ENCODE data around the gene INAFM2. TPM values are rescaled to one million over a fixed set of nuclear protein-coding genes. Genes with fewer than 3 reads are reported as not detected.
A peak's percentile ranks its signal among the peaks of the same experiment; 100 is the strongest.

INAFM2 gene
- total RNA-seq, 4 donors from 2014 or later: 13.8 to 25.9 (median 20.5) TPM

DNA sequence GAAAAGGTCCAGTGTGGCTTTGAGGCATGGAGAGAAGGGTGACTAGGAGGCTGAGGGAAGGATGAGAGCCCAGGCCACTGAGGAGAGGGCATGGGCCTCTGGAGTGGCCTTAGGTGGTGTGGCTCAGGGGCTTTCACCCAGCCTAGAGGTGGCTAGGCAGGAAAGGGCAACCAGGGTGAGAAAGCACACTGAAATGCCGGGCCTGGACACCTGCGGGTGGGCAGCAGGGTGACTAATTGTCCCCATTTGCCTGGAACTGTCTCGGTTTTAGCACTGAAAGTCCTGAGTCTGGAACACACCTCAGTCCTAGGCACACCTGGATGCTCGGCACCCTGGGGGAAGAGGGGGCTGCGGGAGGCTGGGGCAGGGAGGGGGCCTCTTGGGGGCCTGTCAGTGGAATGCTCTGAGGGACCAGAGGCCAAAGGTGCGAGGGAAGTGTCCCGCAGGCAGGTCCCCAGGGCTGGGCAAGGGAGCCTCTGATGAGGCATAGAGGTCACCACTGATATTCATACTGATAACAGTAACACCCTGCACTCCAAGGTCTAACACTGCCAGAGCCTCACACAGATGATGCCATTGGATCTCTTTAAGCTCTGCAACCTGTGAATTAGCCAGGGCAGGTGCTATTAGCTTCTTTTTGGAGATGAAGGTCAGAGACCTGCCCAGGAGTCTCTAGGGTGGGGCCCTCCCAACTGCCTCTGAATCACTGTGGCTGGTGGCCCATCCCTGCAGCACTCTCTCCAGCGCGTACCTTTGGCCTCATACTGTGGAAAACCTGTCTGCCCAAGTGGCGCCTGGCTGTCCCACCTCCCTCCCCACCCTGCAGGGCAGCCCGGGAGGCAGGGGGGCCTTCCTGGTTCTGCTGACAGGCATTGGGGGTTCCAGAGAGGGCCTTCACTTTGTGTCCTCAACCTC is 24.3 kb downstream of the INAFM2 start:
- Histone ChIP-seq H3K4me1 (peaks cover 0 to 42% (median 7%) of the 10 kb centered on the region in 4 donors), H3K27me3 (no peaks in the 10 kb centered on the region), H3K27ac (peak overlapping the region in 1 of 4 donors; percentile 81), H3K4me3 (no peak overlapping the region), H3K36me3 (no peaks in the 10 kb centered on the region), H3K9me3 (no peaks in the 10 kb centered on the region)
- no peak for DNase-seq (ENCODE audit: low spot score in 2 of 2)
- TF ChIP-seq CTCF (IDR thresholded peaks at IDR 0.05) (no peak), EP300 (IDR thresholded peaks at IDR 0.05) (no peak), POLR2A (IDR thresholded peaks at IDR 0.05) (no peak)
- 89 to 93% methylated on average over 11 of the region's 11 CpGs for WGBS, 2 donors

DNA sequence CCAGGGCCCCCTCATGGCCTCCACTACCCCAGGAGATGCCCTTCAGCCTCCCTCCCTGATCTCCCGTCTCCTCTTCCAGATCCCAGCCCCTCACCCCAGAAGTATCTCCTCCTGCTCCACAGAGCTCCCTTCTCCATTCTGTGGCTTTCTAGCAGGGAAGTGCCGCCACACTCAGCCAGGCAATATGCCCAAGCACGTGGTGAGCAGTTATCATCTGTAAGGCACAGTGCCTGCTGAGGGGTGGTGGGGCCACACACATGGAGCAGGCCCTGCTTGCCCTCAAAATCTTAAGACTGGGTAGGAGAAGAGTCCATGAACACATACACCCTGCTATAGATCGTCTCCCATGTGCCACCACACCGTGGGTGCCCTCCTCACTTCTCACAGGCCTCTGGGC is 25.0 kb downstream of the INAFM2 start:
- peak overlapping the region in 1 of 4 donors; percentile 81 for H3K27ac ChIP-seq
- H3K27me3 ChIP-seq: no peaks in the 10 kb centered on the region
- H3K4me3 ChIP-seq: no peak overlapping the region
- peaks cover 0 to 37% (median 7%) of the 10 kb centered on the region in 4 donors for H3K4me1 ChIP-seq
- DNase-seq (ENCODE audit: low spot score in 2 of 2): no peak
- H3K36me3 ChIP-seq: no peaks in the 10 kb centered on the region
- H3K9me3 ChIP-seq: no peaks in the 10 kb centered on the region
- WGBS, 2 donors: 84 to 88% methylated on average over 5 of the region's 5 CpGs
- TF ChIP-seq CTCF (IDR thresholded peaks at IDR 0.05) (no peak), EP300 (IDR thresholded peaks at IDR 0.05) (no peak), POLR2A (IDR thresholded peaks at IDR 0.05) (no peak)

DNA sequence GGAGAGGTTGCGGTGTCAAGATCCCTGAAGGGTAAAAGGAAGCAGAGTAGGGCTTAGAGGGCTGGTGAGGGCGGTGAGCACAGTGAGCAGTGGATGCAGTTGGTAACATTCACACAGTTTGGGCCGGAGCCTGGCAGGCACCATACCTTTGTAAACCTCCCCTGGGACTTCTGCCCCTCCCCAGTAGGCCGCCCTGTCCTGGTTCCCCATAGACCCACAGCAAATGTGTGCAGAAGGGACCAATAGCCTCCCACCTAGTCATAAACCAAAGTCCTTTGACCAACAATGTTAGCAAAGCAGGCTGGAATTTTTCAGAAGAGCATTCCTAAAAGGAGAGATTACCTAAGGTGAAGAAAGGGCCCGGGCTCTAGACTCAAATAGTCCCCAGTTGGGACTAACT is 25.7 kb downstream of the INAFM2 start:
- peaks cover 0 to 37% (median 4%) of the 10 kb centered on the region in 4 donors for H3K4me1 ChIP-seq
- no peak for TF ChIP-seq POLR2A (IDR thresholded peaks at IDR 0.05)
- no peak for TF ChIP-seq EP300 (IDR thresholded peaks at IDR 0.05)
- no peak for TF ChIP-seq CTCF (IDR thresholded peaks at IDR 0.05)
- H3K36me3 ChIP-seq: no peaks in the 10 kb centered on the region
- H3K4me3 ChIP-seq: no peak overlapping the region
- H3K9me3 ChIP-seq: no peaks in the 10 kb centered on the region
- 84 to 88% methylated on average over 5 of the region's 5 CpGs for WGBS, 2 donors
- no peaks in the 10 kb centered on the region for H3K27me3 ChIP-seq
- DNase-seq (ENCODE audit: low spot score in 2 of 2): no peak
- H3K27ac ChIP-seq: peak overlapping the region in 1 of 4 donors; percentile 81

GRCh38 chr15:40352281-40352901 is 28.9 kb downstream of the INAFM2 start:
- DNase-seq (ENCODE audit: low spot score in 2 of 2): no peak
- Histone ChIP-seq H3K9me3 (no peaks in the 10 kb centered on the region), H3K4me1 (peaks cover 0 to 20% (median 3%) of the 10 kb centered on the region in 4 donors), H3K36me3 (no peaks in the 10 kb centered on the region), H3K4me3 (peak overlapping the region in 1 of 4 donors; percentile 12), H3K27me3 (no peaks in the 10 kb centered on the region), H3K27ac (peak overlapping the region in 1 of 4 donors; percentile 73)
- TF ChIP-seq EP300 (IDR thresholded peaks at IDR 0.05): no peak
- 83 to 86% methylated on average over 7 of the region's 7 CpGs for WGBS, 2 donors

GRCh38 chr15:40353697-40354096 is 30.2 kb downstream of the INAFM2 start:
- DNase-seq (ENCODE audit: low spot score in 2 of 2): no peak
- 63 to 72% methylated on average over 5 of the region's 5 CpGs for WGBS, 2 donors

More at GRCh38 chr15:40353697-40354096, 30.2 kb downstream of the INAFM2 start:
- no peaks in the 10 kb centered on the region for H3K27me3 ChIP-seq
- no peak for TF ChIP-seq CTCF (IDR thresholded peaks at IDR 0.05)
- TF ChIP-seq EP300 (IDR thresholded peaks at IDR 0.05): peak in 1 of 2 donors; percentile 12
- no peak for TF ChIP-seq POLR2A (IDR thresholded peaks at IDR 0.05)
- H3K36me3 ChIP-seq: no peaks in the 10 kb centered on the region
- peak overlapping the region in 1 of 4 donors; percentile 29 for H3K27ac ChIP-seq
- peaks cover 0 to 30% (median 10%) of the 10 kb centered on the region in 4 donors for H3K4me1 ChIP-seq
- H3K9me3 ChIP-seq: no peaks in the 10 kb centered on the region
- no peak overlapping the region for H3K4me3 ChIP-seq

All from tibial nerve (tissue), 4 donors.